Stimulated activated CD8-positive, alpha-beta memory T cell treated with anti-CD3 and anti-CD28 coated beads, Interleukin-15, amount 100 ng/mL, for 4 hours (primary cell): Measurements from ENCODE around the gene BGLAP.
"Not testable (repeated sequence)": the region's sequence is repeated elsewhere in the genome, so short reads cannot be mapped to it uniquely, and the experiment has no call there.

Source experiments
- DNase-seq, 2 donors: peaks; one replicate each; pipeline ENCODE4 v3.0.0-alpha.2; 2020; ENCODE audit warnings: low read depth in 2 of 2

The BGLAP gene

GRCh38 chr1:156241926-156242325, at the start of gene BGLAP:
BGLAP (plus strand) TSS chr1:156242184; CDS start chr1:156242232, 48 bp downstream.
- DNase-seq = no peak

- no peak for DNase-seq
Observed at GRCh38 chr1:156193208-156193487, 48.8 kb upstream of the BGLAP start.

GRCh38 chr1:156193488-156194299, 48.3 kb upstream of the BGLAP start, which contains the start of gene SLC25A44:
SLC25A44 (plus strand) TSS chr1:156194104; CDS start chr1:156199848, 5,744 bp downstream.
- DNase-seq = peak; percentile 91 to 92

- DNase-seq = no peak
Observed at GRCh38 chr1:156194300-156194652, 47.7 kb upstream of the BGLAP start.

GRCh38 chr1:156195853-156196252, 46.1 kb upstream of the BGLAP start:
- no peak for DNase-seq

GRCh38 chr1:156196445-156196844, 45.5 kb upstream of the BGLAP start:
- DNase-seq = no peak

- no peak for DNase-seq
Observed at GRCh38 chr1:156198831-156199349, 43.1 kb upstream of the BGLAP start.

GRCh38 chr1:156200044-156200443, 41.9 kb upstream of the BGLAP start:
- DNase-seq = no peak

GRCh38 chr1:156203331-156203730, 38.7 kb upstream of the BGLAP start:
- no peak for DNase-seq

- DNase-seq = no peak
Observed at GRCh38 chr1:156204686-156205085, 37.3 kb upstream of the BGLAP start.

- DNase-seq = no peak
Observed at GRCh38 chr1:156211243-156211642, 30.7 kb upstream of the BGLAP start.

GRCh38 chr1:156212130-156212529, 29.9 kb upstream of the BGLAP start:
- DNase-seq = no peak

GRCh38 chr1:156212833-156213643, 28.9 kb upstream of the BGLAP start, which contains the start of gene PMF1:
PMF1 (plus strand) TSS chr1:156213007; CDS start chr1:156213016, 9 bp downstream.
- DNase-seq = peak; percentile 88 to 94

GRCh38 chr1:156213644-156213966, 28.4 kb upstream of the BGLAP start:
- no peak for DNase-seq

GRCh38 chr1:156214024-156214748, 27.8 kb upstream of the BGLAP start:
- DNase-seq = no peak

- DNase-seq = not testable (repeated sequence)
Observed at GRCh38 chr1:156216361-156217086, 25.5 kb upstream of the BGLAP start.

GRCh38 chr1:156217871-156218270, 24.1 kb upstream of the BGLAP start:
- peak in 1 of 2 donors; percentile 7 for DNase-seq

GRCh38 chr1:156220226-156220625, 21.8 kb upstream of the BGLAP start:
- DNase-seq = no peak

GRCh38 chr1:156221986-156222692, 19.8 kb upstream of the BGLAP start:
- no peak for DNase-seq

- no peak for DNase-seq
Observed at GRCh38 chr1:156225677-156226014, 16.3 kb upstream of the BGLAP start.

- DNase-seq = no peak
Observed at GRCh38 chr1:156226116-156226538, 15.9 kb upstream of the BGLAP start.
